ENCODE measurements around the gene PEMT. TPM values are rescaled to one million over a fixed set of nuclear protein-coding genes. Genes with fewer than 3 reads are reported as not detected.

The PEMT gene
- total RNA-seq, 2 experiments from 2014 or later: 51.7 to 53.2 TPM

DNA sequence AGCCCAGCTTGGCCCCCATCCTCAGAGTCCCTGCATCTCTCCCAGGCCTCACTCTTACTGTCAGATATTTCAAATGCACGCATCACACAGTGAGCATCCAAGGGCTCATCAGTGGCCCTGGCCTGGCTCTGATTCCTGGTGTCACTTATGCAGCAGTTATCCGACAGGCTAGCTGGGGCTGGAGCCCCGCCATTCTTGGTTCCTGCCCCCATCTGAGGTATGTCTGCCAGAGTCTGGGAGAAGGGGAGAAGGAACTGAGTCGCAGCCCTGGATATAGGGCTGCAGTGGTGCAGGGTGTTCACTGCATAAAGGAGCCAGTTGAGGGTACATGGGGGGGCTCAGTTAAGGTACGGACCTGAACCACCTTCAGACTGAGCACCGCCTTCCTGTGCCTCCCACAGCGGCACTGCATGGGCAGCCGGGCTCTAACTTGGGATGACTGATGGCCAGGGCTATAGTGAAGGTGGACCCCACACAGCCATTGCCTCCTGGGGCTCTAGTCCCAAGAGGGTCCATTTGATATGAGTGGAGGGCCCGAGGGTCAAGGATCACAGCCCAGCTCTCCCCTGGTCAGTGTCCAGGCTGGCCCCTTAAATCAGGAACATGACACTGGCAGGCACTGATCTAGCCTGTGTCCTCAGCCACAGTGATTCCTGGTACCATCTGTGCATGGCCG is 93.5 kb downstream of the PEMT start:
- POLR2A ChIA-PET: no interaction called here
- H3K4me3 Mint-ChIP-seq: no peak overlapping the region
- DNase-seq: no peak
- H3K36me3 Mint-ChIP-seq (ENCODE audit: low read depth): no peaks in the 10 kb centered on the region
- peaks cover 8% of the 10 kb centered on the region for H3K27me3 Mint-ChIP-seq
- TF ChIP-seq, protein P1, sequence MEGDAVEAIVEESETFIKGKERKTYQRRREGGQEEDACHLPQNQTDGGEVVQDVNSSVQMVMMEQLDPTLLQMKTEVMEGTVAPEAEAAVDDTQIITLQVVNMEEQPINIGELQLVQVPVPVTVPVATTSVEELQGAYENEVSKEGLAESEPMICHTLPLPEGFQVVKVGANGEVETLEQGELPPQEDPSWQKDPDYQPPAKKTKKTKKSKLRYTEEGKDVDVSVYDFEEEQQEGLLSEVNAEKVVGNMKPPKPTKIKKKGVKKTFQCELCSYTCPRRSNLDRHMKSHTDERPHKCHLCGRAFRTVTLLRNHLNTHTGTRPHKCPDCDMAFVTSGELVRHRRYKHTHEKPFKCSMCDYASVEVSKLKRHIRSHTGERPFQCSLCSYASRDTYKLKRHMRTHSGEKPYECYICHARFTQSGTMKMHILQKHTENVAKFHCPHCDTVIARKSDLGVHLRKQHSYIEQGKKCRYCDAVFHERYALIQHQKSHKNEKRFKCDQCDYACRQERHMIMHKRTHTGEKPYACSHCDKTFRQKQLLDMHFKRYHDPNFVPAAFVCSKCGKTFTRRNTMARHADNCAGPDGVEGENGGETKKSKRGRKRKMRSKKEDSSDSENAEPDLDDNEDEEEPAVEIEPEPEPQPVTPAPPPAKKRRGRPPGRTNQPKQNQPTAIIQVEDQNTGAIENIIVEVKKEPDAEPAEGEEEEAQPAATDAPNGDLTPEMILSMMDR (IDR thresholded peaks at IDR 0.05): no peak
- CTCF ChIA-PET: interaction anchor here (1.1 to 4.3 kb wide), 15 partner anchors 9 to 155 kb away, joined by 3 to 100 read pairs (median 10); partner anchors contain the start of gene PEMT
- H3K9me3 Mint-ChIP-seq: no peaks in the 10 kb centered on the region
- intact Hi-C loops (cut with micrococcal nuclease): loop anchor here (2.0 to 10.0 kb wide), 3 partner anchors 69 to 145 kb away; no protein-coding TSS in a partner anchor
- H3K4me1 Mint-ChIP-seq (ENCODE audit: low read depth): peaks cover 15% of the 10 kb centered on the region
- no peak overlapping the region for H3K27ac Mint-ChIP-seq
- ATAC-seq: no peak

DNA sequence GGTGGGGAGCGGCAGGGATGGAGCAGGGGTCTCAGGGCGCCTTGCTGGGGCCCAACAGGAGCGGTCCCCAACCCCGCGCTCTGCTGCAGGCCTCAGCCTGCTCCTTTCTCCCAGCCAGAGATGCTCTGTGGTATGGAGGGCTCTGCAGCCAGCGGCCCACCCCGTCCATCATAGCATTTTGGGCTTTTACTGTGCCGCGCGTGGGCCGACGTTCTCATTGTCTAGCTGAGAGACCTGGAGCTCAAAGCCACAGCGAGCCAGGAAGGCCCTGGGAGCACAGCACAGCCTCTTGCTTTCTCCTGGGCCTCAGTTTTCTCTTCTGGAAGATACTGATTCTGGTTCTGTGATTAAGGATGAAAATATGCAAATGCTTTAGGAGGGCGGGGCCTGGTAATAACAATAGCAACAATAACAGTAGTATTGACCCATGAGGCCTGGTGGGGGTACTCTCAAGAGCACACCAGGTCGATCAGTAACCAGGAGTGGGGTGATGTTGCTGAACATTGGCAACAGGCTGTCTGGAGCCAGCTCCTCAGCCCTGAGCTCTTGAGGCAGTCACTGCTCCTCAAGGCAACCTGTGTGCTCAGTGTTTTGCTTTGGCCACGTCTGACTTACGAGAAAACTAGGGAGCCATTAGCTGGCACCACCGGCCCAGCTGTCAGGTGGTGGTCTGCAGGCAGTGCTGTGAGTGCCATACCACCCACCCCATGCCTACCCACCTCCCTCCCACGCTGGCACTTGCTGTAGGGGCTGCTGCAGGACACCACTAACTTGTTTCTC is 94.3 kb downstream of the PEMT start:
- ATAC-seq (no peak), DNase-seq (no peak)
- H3K4me3 Mint-ChIP-seq: no peak overlapping the region
- H3K4me1 Mint-ChIP-seq (ENCODE audit: low read depth): peaks cover 15% of the 10 kb centered on the region
- TF ChIP-seq, protein P1 (IDR thresholded peaks at IDR 0.05): peak; percentile 49
- H3K27ac Mint-ChIP-seq: no peak overlapping the region
- H3K36me3 Mint-ChIP-seq (ENCODE audit: low read depth): peaks cover 4% of the 10 kb centered on the region
- intact Hi-C loops (cut with micrococcal nuclease): loop anchor here (2.0 to 10.0 kb wide), 3 partner anchors 70 to 146 kb away; no protein-coding TSS in a partner anchor
- POLR2A ChIA-PET: interaction anchor here (0.7 to 1.3 kb wide), 3 partner anchors 9 to 144 kb away, joined by 3 read pairs; no protein-coding TSS in a partner anchor
- CTCF ChIA-PET: interaction anchor here (0.7 to 4.3 kb wide), 56 partner anchors 8 to 591 kb away, joined by 3 to 100 read pairs (median 4); partner anchors contain the start of genes MED9 and PEMT
- no peaks in the 10 kb centered on the region for H3K9me3 Mint-ChIP-seq
- peaks cover 8% of the 10 kb centered on the region for H3K27me3 Mint-ChIP-seq

DNA sequence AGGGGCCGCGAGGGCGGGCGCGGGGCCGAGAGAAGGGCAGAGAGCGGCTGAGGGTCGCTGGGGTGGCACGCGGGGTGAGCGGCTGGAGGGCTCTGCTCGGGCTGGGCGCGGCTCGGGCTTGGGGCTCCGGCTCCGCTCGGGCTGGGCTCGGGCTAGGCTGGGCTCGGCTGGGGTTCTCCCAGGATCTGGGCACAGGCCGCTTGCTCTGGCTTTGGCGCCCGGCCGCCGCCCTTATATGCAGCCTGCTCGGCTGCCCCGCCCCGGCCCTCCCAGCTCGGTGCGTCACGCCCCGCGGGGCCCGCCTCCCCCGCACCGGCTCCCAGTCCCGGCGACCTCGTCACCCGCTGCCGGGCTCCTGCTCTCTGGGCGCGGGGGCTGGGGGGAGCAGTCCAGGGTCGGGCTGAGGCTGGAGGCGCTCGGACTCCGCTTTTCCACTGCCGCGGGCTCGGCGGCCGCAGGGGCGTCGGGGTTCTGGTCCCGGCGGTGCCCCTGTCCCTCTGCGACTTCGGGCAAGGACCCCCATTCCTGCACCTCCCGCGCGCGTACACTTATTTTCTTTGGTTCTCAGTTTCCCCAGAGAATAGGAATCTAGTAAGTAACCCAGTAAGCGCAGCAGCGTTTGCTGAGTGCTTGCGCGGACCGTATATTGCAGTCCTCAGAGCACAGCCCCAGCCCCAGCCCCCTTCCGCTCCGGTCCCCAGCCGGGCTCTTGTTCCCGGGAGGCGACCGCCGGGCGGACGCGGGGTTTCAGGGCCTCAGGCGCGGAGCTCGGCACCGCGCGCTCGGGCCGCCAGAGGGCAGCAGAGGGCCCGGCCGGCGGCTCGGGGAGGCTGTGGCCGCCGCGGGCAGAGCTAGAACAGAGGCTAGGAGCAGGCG is 95.1 kb downstream of the PEMT start, which contains the start of gene RASD1:
TSS of gene RASD1 (minus strand) at position 207 of the 876 bp plus-strand sequence. CDS start 214 bp downstream, outside the sequence.
- H3K4me1 Mint-ChIP-seq (ENCODE audit: low read depth): peaks cover 15% of the 10 kb centered on the region
- ChIA-PET POLR2A (interaction anchor here (0.7 to 1.3 kb wide), 3 partner anchors 10 to 145 kb away, joined by 3 read pairs; no protein-coding TSS in a partner anchor), CTCF (interaction anchor here (0.7 to 4.3 kb wide), 61 partner anchors 9 to 592 kb away, joined by 3 to 100 read pairs (median 4); partner anchors contain the start of genes MED9 and PEMT)
- DNase-seq: peak; percentile 84
- H3K27me3 Mint-ChIP-seq: peaks cover 8% of the 10 kb centered on the region
- no peak within 1 kb of the TSS for H3K27ac Mint-ChIP-seq
- H3K4me3 Mint-ChIP-seq: peak within 1 kb of the TSS; percentile 62
- TF ChIP-seq, protein P1 (IDR thresholded peaks at IDR 0.05): peak; percentile 97
- intact Hi-C loops (cut with micrococcal nuclease): loop anchor here (2.0 to 10.0 kb wide), 3 partner anchors 71 to 146 kb away; no protein-coding TSS in a partner anchor
- peak; percentile 88 for ATAC-seq
- no peaks in the 10 kb centered on the region for H3K9me3 Mint-ChIP-seq
- H3K36me3 Mint-ChIP-seq (ENCODE audit: low read depth): peaks cover 8% of the 10 kb centered on the region

DNA sequence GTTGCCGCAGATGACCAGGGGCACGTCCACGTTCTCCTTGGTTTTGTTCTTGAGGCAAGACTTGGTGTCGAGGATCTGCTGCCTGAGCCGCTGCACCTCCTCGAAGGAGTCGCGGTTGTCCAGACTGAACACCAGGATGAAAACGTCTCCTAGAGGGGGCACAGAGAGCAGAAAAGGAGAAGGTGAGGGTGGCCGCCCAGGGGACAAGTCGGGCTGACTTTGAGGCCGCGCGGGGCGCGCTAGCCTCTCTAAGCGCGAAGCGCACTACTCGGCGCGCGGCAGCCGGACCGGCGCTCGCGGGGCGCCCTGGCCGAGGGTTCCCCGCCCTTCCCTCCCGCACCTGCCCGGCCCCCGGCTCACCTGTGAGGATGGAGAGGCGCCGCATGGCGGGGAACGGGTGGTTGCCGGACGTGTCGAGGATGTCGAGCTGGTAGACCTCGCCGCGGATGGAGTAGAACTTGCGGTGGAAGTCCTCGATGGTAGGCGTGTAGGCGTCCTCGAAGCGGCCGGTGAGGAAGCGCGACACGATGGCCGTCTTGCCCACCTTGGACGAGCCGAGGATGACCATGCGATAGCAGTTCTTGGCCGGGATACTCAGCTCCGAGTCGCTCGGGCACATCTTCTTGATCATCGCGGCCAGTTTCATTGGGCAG is 95.8 kb downstream of the PEMT start:
- intact Hi-C loops (cut with micrococcal nuclease): loop anchor here (2.0 to 10.0 kb wide), 3 partner anchors 72 to 147 kb away; no protein-coding TSS in a partner anchor
- ATAC-seq: no peak
- peaks cover 8% of the 10 kb centered on the region for H3K27me3 Mint-ChIP-seq
- H3K36me3 Mint-ChIP-seq (ENCODE audit: low read depth): peaks cover 8% of the 10 kb centered on the region
- ChIA-PET POLR2A (no interaction called here), CTCF (interaction anchor here (0.7 to 4.3 kb wide), 24 partner anchors 8 to 593 kb away, joined by 3 to 100 read pairs (median 5); partner anchors contain the start of gene PEMT)
- peak overlapping the region; percentile 54 for H3K4me3 Mint-ChIP-seq
- peak; percentile 54 for DNase-seq
- H3K4me1 Mint-ChIP-seq (ENCODE audit: low read depth): peaks cover 15% of the 10 kb centered on the region
- TF ChIP-seq, protein P1 (IDR thresholded peaks at IDR 0.05): no peak
- H3K9me3 Mint-ChIP-seq: no peaks in the 10 kb centered on the region
- H3K27ac Mint-ChIP-seq: no peak overlapping the region
